HepG2 (cell line): ENCODE measurements around the gene OVAAL. TPM values are rescaled to one million over a fixed set of nuclear protein-coding genes. Genes with fewer than 3 reads are reported as not detected.

Experiments
- AKAP8 ChIP-seq: sonication (generic); formaldehyde crosslinking; IDR thresholded peaks from 2 replicates; pipeline ENCODE4 v1.5.1; 2020; ENCODE audit warnings: mild to moderate bottlenecking, missing genetic modification reagents
- ATF7 ChIP-seq, 2 experiments: fragments of 450-650 bp in 1 of 2; sonication (generic) in 1 of 2; formaldehyde crosslinking in 1 of 2; IDR thresholded peaks; 2 replicates each; pipeline versions ENCODE4 v1.4.0 to v1.6.1; 2016 to 2020; ENCODE audit warnings: antibody characterized with exemption in 1 of 2, mild to moderate bottlenecking in 1 of 2, missing genetic modification reagents in 1 of 2
- BORCS8-MEF2B ChIP-seq: sonication (generic); formaldehyde crosslinking; IDR thresholded peaks from 2 replicates; pipeline ENCODE4 v1.8.0; 2022; ENCODE audit warnings: mild to moderate bottlenecking, missing genetic modification reagents
- BRD4 ChIP-seq: sonication (generic); formaldehyde crosslinking; IDR thresholded peaks from 2 replicates; pipeline ENCODE4 v1.4.0; 2020; ENCODE audit warnings: missing genetic modification reagents
- FOXA3 ChIP-seq: IDR thresholded peaks from 2 replicates; pipeline ENCODE4 v1.6.1; 2016; ENCODE audit warnings: missing genetic modification reagents, missing compliant biosample characterization
- FOXM1 ChIP-seq: sonication (generic); formaldehyde crosslinking; IDR thresholded peaks from 2 replicates; pipeline ENCODE4 v1.5.0; 2020; ENCODE audit warnings: missing genetic modification reagents
- JARID2 ChIP-seq: sonication (generic); formaldehyde crosslinking; IDR thresholded peaks from 2 replicates; pipeline ENCODE4 v1.8.1; 2023; ENCODE audit warnings: missing genetic modification reagents, inconsistent platforms; ENCODE audit not compliant: insufficient replicate concordance
- KMT2B ChIP-seq: IDR thresholded peaks from 2 replicates; pipeline ENCODE4 v1.6.1; 2016; ENCODE audit warnings: missing genetic modification reagents, missing compliant biosample characterization
- NFE2L2 ChIP-seq: fragments of 150-350 bp; IDR thresholded peaks from 2 replicates; pipeline ENCODE4 v1.6.1; 2014; ENCODE audit warnings: low read length
- NFRKB ChIP-seq: fragments of 450-650 bp; IDR thresholded peaks from 2 replicates; pipeline ENCODE4 v1.6.1; 2017
- PTBP1 ChIP-seq: fragments of 200-400 bp; formaldehyde crosslinking; IDR thresholded peaks from 2 replicates; pipeline ENCODE4 v1.6.1; 2018; ENCODE audit warnings: low read length, low read depth; ENCODE audit not compliant: poor library complexity, severe bottlenecking
- REXO4 ChIP-seq: sonication (generic); formaldehyde crosslinking; IDR thresholded peaks from 2 replicates; pipeline ENCODE4 v1.8.0; 2022; ENCODE audit warnings: missing genetic modification reagents, mild to moderate bottlenecking, borderline replicate concordance
- SMYD3 ChIP-seq: sonication (generic); formaldehyde crosslinking; IDR thresholded peaks from 2 replicates; pipeline ENCODE4 v1.8.1; 2023; ENCODE audit warnings: mild to moderate bottlenecking, missing genetic modification reagents
- SNRNP70 ChIP-seq: fragments of 200-400 bp; formaldehyde crosslinking; IDR thresholded peaks from 2 replicates; pipeline ENCODE4 v1.6.1; 2017; ENCODE audit warnings: mild to moderate bottlenecking, low read depth, low read length, moderate library complexity
- SOX5 ChIP-seq: IDR thresholded peaks from 2 replicates; pipeline ENCODE4 v1.6.1; 2016; ENCODE audit warnings: borderline replicate concordance
- SP4 ChIP-seq: sonication (generic); formaldehyde crosslinking; IDR thresholded peaks from 2 replicates; pipeline ENCODE4 v1.8.1; 2023; ENCODE audit warnings: mild to moderate bottlenecking, missing genetic modification reagents
- TP53 ChIP-seq: sonication (generic); formaldehyde crosslinking; conservative IDR thresholded peaks from 2 replicates; pipeline ENCODE4 v1.4.0; 2020; ENCODE audit warnings: missing genetic modification reagents
- U2AF2 ChIP-seq: fragments of 200-400 bp; formaldehyde crosslinking; IDR thresholded peaks from 2 replicates; pipeline ENCODE4 v1.6.1; 2017; ENCODE audit warnings: low read depth, mild to moderate bottlenecking, low read length
- ZEB1 ChIP-seq: IDR thresholded peaks from 2 replicates; pipeline ENCODE4 v1.6.1; 2012; ENCODE audit warnings: mild to moderate bottlenecking, low read depth, inconsistent platforms; ENCODE audit not compliant: insufficient replicate concordance
- ZNF451 ChIP-seq: sonication (generic); formaldehyde crosslinking; IDR thresholded peaks from 2 replicates; pipeline ENCODE4 v1.5.0; 2020; ENCODE audit warnings: mild to moderate bottlenecking, missing genetic modification reagents
- ZNF772 ChIP-seq: sonication (generic); formaldehyde crosslinking; IDR thresholded peaks from 2 replicates; pipeline ENCODE4 v1.5.0; 2020; ENCODE audit warnings: mild to moderate bottlenecking, missing genetic modification reagents
- ZNF83 ChIP-seq: sonication (generic); formaldehyde crosslinking; IDR thresholded peaks from 2 replicates; pipeline ENCODE4 v1.4.0; 2020; ENCODE audit warnings: missing genetic modification reagents, mild to moderate bottlenecking, borderline replicate concordance
- ZZZ3 ChIP-seq: sonication (generic); formaldehyde crosslinking; IDR thresholded peaks from 2 replicates; pipeline ENCODE4 v1.4.0; 2020; ENCODE audit warnings: missing genetic modification reagents, mild to moderate bottlenecking, borderline replicate concordance
- polyA plus RNA-seq, 8 experiments: library from polyadenylated mRNA; depleted of rRNA in 3 of 8; stranded (reverse) in 7 of 8; unstranded in 1 of 8; fragments of >200 nt; fragmentation: Illumina TruSeq in 4 of 8; extraction: Trizol in 4 of 8; gene quantifications; 2 replicates each; pipeline versions ENCODE4 v1.2.1 to v1.2.3, GENCODE V29; 2011 to 2016; ENCODE audit warnings: low read depth in 4 of 8, missing spikeins in 1 of 8, mixed read lengths in 1 of 8; ENCODE audit not compliant: insufficient read depth in 1 of 8
- total RNA-seq, 5 experiments: library from RNA; depleted of rRNA; stranded (reverse); fragments of >200 nt; fragmentation: Illumina TruSeq; extraction: Trizol; gene quantifications; 2 replicates each; pipeline ENCODE4 v1.2.3, GENCODE V29; 2016; ENCODE audit warnings: low read depth in 1 of 5
- TF ChIP-seq, protein P1 (sequence below): sonication (generic); formaldehyde crosslinking; IDR thresholded peaks from 2 replicates; pipeline ENCODE4; 2020; ENCODE audit warnings: missing genetic modification reagents, mild to moderate bottlenecking, borderline replicate concordance
- TF ChIP-seq, protein P2 (sequence below): sonication (generic); formaldehyde crosslinking; IDR thresholded peaks from 2 replicates; pipeline ENCODE4 v1.8.0; 2022; ENCODE audit warnings: mild to moderate bottlenecking, missing genetic modification reagents, moderate library complexity
- TF ChIP-seq, protein P3 (sequence below): sonication (generic); formaldehyde crosslinking; IDR thresholded peaks from 2 replicates; pipeline ENCODE4 v1.4.0; 2020; ENCODE audit warnings: missing genetic modification reagents, low read depth, mild to moderate bottlenecking, borderline replicate concordance
- TF ChIP-seq, protein P4 (sequence below): sonication (generic); formaldehyde crosslinking; IDR thresholded peaks from 2 replicates; pipeline ENCODE4 v1.9.0; 2021; ENCODE audit warnings: missing genetic modification reagents, mild to moderate bottlenecking, borderline replicate concordance

Gene OVAAL
- total and polyA plus RNA-seq, 2 of the 13 experiments (the other 11 are each of a cell fraction or from before 2014, with no cell fraction given) = 0.04 TPM; not detected in 1

DNA sequence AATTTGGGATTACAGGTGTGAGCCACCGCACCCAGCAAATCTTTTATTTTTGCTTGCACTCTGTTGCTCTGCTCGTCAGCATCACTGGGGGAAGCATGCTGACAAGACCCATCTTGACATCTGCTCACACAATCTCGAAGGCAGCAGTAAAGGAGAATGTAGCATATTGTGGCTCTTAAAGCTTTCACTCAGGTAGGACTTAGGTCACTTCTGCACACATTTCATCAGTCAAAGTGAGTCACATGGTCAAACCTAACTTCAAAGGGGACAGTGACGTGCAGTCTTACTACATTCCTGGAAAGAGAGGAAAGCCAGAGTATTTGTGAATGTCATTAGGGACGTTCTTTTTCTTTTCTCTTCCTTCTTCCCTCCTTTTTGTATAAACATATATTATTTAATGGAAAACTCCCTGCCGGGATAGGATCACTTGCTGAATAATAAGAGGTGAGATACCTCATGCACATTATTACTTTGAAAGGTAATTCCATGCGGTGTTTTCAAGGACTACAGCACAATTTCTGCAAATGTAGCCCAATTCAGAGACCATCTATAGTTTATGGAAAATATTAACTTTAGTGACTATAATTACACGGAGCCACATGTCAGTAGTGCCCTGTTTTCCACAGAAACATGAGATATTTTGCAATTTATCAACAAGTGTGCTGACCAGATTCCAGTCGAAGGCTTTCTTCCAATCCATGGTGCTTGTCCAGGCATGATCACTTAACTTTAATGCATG, 37.1 kb upstream of the OVAAL start (continued):
- TF ChIP-seq TP53 (CRISPR knock-in tag) (no peak), ZNF772 (CRISPR knock-in tag) (no peak), JARID2 (CRISPR knock-in tag) (no peak), FOXM1 (CRISPR knock-in tag) (no peak), PTBP1 (no peak), REXO4 (CRISPR knock-in tag) (no peak), NFE2L2 (no peak), BRD4 (CRISPR knock-in tag) (no peak), SMYD3 (CRISPR knock-in tag) (no peak), AKAP8 (CRISPR knock-in tag) (no peak), SOX5 (peak; percentile 41; the same call in 1 of the 2 replicates), U2AF2 (no peak), NFRKB (no peak), BORCS8-MEF2B (CRISPR knock-in tag) (no peak), SP4 (no peak), KMT2B (no peak), ZEB1 (no peak), ATF7 (IDR thresholded peaks at IDR 0.05) (no peak), ATF7 (CRISPR knock-in tag; IDR thresholded peaks at IDR 0.05) (no peak), ZNF451 (CRISPR knock-in tag) (no peak), FOXA3 (CRISPR knock-in tag) (peak; percentile 46; the same call in 1 of the 2 replicates), ZZZ3 (no peak), ZNF83 (CRISPR knock-in tag) (no peak), SNRNP70 (no peak)
- TF ChIP-seq, protein P1, sequence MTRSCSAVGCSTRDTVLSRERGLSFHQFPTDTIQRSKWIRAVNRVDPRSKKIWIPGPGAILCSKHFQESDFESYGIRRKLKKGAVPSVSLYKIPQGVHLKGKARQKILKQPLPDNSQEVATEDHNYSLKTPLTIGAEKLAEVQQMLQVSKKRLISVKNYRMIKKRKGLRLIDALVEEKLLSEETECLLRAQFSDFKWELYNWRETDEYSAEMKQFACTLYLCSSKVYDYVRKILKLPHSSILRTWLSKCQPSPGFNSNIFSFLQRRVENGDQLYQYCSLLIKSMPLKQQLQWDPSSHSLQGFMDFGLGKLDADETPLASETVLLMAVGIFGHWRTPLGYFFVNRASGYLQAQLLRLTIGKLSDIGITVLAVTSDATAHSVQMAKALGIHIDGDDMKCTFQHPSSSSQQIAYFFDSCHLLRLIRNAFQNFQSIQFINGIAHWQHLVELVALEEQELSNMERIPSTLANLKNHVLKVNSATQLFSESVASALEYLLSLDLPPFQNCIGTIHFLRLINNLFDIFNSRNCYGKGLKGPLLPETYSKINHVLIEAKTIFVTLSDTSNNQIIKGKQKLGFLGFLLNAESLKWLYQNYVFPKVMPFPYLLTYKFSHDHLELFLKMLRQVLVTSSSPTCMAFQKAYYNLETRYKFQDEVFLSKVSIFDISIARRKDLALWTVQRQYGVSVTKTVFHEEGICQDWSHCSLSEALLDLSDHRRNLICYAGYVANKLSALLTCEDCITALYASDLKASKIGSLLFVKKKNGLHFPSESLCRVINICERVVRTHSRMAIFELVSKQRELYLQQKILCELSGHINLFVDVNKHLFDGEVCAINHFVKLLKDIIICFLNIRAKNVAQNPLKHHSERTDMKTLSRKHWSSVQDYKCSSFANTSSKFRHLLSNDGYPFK (CRISPR knock-in tag) = no peak
- TF ChIP-seq, protein P2, sequence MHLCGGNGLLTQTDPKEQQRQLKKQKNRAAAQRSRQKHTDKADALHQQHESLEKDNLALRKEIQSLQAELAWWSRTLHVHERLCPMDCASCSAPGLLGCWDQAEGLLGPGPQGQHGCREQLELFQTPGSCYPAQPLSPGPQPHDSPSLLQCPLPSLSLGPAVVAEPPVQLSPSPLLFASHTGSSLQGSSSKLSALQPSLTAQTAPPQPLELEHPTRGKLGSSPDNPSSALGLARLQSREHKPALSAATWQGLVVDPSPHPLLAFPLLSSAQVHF (CRISPR knock-in tag) = no peak
- TF ChIP-seq, protein P3, sequence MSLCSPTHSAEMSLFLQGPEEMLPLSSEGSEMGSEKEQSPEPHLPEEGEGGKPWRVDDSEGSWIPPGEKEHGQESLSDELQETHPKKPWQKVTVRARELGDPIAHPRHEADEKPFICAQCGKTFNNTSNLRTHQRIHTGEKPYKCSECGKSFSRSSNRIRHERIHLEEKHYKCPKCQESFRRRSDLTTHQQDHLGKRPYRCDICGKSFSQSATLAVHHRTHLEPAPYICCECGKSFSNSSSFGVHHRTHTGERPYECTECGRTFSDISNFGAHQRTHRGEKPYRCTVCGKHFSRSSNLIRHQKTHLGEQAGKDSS = no peak
- TF ChIP-seq, protein P4, sequence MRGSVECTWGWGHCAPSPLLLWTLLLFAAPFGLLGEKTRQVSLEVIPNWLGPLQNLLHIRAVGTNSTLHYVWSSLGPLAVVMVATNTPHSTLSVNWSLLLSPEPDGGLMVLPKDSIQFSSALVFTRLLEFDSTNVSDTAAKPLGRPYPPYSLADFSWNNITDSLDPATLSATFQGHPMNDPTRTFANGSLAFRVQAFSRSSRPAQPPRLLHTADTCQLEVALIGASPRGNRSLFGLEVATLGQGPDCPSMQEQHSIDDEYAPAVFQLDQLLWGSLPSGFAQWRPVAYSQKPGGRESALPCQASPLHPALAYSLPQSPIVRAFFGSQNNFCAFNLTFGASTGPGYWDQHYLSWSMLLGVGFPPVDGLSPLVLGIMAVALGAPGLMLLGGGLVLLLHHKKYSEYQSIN (CRISPR knock-in tag) = no peak
